LNCaP clone FGC (cell line): ENCODE measurements around the gene POC5.
A peak's percentile ranks its signal among the peaks of the same experiment; 100 is the strongest.

ENCODE experiments used
- DNase-seq: peaks from one replicate; pipeline ENCODE4 v3.0.0-alpha.2; 2011; ENCODE audit warnings: low read depth
- H3K4me3 ChIP-seq: 2 replicates; pipeline ENCODE4 v1.5.1; 2011; ENCODE audit warnings: mild to moderate bottlenecking, low read depth, low read length, control low read depth
- CTCF ChIP-seq: IDR thresholded peaks from 2 replicates; pipeline ENCODE4 v1.5.1; 2012; ENCODE audit warnings: mild to moderate bottlenecking; ENCODE audit not compliant: control insufficient read depth, insufficient read depth; ENCODE audit errors: extremely low read depth

Gene POC5

DNA sequence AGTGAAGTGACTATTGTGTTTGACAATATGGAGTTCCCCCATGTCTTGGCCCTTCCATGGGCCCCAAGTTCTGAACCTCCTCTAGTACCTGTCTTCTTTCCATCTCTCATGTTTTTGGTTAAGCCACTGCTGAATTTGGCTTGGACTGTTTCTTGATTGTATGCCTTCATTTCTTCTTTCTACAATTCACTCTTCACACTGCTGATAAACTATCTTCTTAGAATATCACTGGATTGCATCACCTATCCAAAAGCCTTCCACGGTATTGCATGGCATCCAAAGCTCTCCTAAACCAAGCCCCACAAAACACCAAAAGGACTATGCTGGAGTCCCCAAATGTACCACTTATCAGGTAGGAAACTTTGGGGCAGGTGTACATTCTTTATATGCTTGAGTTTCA, 4.3 kb upstream of the POC5 start:
- DNase-seq = no peak
- H3K4me3 ChIP-seq = no peak overlapping the region
- no peak for TF ChIP-seq CTCF

DNA sequence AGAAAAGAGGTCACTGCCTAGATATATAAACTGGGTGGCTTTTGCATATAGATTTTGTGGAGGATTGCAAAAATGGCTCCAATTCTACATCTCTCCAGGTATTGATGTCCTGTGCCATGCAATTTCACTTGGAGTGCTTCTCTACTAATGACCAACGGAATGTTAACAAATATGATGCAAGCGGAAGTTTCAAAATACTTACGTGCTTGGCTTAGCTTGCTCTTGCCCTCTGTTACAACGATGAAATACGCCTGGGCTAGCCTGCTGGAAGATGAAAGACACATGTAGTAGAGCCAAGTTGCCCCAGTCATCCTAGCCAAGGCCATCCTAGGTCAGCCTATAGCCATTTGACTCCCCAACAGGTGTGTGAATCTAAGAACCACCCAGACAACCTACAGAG, 3.6 kb upstream of the POC5 start:
- TF ChIP-seq CTCF = no peak
- DNase-seq = no peak
- no peak overlapping the region for H3K4me3 ChIP-seq

DNA sequence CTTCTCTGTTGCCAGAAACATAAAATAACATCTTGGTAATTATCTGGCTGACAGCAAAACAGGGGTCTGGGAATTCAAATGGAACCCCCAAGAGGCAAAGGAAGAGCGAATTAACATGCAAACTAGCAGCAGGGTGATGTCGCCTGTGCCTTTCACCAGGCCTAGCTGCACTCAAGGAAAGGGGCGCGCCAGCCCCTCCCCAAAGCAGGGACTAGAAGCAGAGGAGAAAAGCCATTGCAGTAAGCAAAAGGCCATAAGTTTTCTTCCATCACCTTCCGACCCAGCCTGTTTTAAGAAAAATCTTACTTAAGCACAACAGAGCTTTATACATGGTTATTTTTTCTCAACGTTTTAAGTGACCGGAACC, 539 bp downstream of the POC5 start:
- TF ChIP-seq CTCF = no peak

GRCh38 chr5:75712091-75712490, 5.1 kb downstream of the POC5 start:
- no peak overlapping the region for H3K4me3 ChIP-seq
- TF ChIP-seq CTCF = no peak
- no peak for DNase-seq

More for the DNA sequence above, 539 bp downstream of the POC5 start:
- DNase-seq = no peak
- H3K4me3 ChIP-seq = peak overlapping the region; percentile 70

DNA sequence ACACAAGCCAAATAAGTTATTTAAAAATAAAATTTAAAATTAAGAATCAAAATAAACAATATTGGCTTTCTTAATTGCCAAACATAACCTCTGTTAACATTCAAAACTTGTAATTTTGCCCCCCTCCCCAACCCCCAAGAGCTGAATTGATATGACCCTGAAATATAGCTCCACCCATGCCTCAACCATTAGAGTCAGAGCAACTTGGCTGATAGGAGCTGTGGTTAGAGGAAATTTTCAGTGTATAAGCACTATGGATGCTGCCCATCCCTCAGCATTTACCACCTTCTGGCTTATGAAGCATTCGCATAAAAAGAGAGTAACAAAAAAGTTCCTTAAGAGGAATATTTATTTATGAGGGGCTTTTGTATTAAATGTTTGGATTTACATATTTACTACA, 6.1 kb downstream of the POC5 start:
- no peak overlapping the region for H3K4me3 ChIP-seq
- no peak for TF ChIP-seq CTCF
- DNase-seq = no peak

DNA sequence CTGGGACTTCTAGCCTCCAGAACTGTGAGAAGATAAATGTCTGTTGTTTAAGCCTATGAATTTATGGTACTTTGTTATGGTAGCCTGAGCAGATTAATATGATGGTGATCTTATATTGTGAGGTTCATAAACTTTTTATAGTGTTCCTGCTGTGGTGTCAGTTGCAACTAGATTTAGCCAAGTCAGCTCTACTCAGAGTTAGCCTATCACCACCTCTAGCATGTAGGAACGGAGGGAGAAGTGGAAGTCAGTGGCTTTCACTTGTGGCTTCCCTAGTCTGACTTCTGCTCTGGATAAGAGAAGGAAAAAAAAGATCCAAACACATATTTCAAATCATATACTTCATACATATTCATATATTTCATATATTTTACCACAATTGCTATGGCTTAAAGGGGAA, 6.6 kb downstream of the POC5 start:
- TF ChIP-seq CTCF = no peak
- no peak overlapping the region for H3K4me3 ChIP-seq
- peak; percentile 41 for DNase-seq

DNA sequence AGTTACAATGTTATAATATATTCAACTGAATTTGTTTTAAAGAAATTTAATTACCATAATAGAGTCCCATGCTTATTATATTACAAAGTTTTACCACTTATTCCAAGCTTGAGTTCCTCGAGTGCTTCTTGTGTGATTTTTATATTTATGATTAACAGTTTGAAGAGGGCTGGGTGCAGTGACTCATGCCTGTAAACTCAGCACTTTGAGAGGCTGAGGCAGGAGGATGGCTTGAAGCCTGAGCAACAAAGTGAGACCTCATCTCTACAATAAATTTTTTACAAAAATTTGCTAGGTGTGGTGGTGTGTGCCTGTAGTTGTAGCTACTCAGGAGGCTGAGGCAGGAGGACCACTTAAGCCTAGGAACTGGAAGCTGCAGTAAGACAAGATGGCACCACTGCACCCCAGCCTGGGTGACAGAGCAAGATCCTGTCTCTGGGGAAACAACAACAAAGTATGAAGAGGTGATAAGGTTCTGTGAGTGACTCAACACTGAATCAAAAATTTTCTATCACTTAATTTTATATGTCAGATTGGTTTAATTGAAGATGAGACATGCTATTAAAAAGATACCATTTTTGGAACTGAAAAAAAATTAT, 9.2 kb downstream of the POC5 start:
- TF ChIP-seq CTCF = no peak
- DNase-seq = no peak
- no peak overlapping the region for H3K4me3 ChIP-seq
